Cardiac fibroblast (primary cell): ENCODE results near the gene DIS3L2.
A peak's percentile ranks its signal among the peaks of the same experiment; 100 is the strongest.

Source experiments
- DNase-seq, 2 donors: peaks; one replicate each; pipeline versions ENCODE4 v3.0.0 to v3.0.0-alpha.2; 2010; ENCODE audit warnings: low read depth in 2 of 2
- H3K4me3 ChIP-seq, 2 donors: replicated peaks in 1 of 2; 1 replicate in 1 of 2; 2 replicates in 1 of 2; pipeline ENCODE4 v1.5.1; 2011; ENCODE audit warnings: low read depth in 2 of 2, low read length in 2 of 2, mild to moderate bottlenecking in 2 of 2, moderate library complexity in 1 of 2
- TF ChIP-seq, protein P1 (sequence below): IDR thresholded peaks from one replicate; pipeline ENCODE4 v1.5.1; 2011; ENCODE audit warnings: low read depth, mild to moderate bottlenecking, low read length, inconsistent platforms

The DIS3L2 gene

GRCh38 chr2:231961349-231962166, at the start of gene DIS3L2:
Gene DIS3L2, plus strand, starts transcription at chr2:231961713. Its CDS starts 53,215 bp downstream, at chr2:232014928.
- peak; percentile 83 to 86 for DNase-seq
- H3K4me3 ChIP-seq = peak within 1 kb of the TSS; percentile 89 to 90
- TF ChIP-seq, protein P1, sequence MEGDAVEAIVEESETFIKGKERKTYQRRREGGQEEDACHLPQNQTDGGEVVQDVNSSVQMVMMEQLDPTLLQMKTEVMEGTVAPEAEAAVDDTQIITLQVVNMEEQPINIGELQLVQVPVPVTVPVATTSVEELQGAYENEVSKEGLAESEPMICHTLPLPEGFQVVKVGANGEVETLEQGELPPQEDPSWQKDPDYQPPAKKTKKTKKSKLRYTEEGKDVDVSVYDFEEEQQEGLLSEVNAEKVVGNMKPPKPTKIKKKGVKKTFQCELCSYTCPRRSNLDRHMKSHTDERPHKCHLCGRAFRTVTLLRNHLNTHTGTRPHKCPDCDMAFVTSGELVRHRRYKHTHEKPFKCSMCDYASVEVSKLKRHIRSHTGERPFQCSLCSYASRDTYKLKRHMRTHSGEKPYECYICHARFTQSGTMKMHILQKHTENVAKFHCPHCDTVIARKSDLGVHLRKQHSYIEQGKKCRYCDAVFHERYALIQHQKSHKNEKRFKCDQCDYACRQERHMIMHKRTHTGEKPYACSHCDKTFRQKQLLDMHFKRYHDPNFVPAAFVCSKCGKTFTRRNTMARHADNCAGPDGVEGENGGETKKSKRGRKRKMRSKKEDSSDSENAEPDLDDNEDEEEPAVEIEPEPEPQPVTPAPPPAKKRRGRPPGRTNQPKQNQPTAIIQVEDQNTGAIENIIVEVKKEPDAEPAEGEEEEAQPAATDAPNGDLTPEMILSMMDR = no peak

- DNase-seq = no peak
- H3K4me3 ChIP-seq = no peak overlapping the region
- TF ChIP-seq, protein P1 = no peak
Observed at GRCh38 chr2:231914077-231914690, 47.3 kb upstream of the DIS3L2 start.

DNA sequence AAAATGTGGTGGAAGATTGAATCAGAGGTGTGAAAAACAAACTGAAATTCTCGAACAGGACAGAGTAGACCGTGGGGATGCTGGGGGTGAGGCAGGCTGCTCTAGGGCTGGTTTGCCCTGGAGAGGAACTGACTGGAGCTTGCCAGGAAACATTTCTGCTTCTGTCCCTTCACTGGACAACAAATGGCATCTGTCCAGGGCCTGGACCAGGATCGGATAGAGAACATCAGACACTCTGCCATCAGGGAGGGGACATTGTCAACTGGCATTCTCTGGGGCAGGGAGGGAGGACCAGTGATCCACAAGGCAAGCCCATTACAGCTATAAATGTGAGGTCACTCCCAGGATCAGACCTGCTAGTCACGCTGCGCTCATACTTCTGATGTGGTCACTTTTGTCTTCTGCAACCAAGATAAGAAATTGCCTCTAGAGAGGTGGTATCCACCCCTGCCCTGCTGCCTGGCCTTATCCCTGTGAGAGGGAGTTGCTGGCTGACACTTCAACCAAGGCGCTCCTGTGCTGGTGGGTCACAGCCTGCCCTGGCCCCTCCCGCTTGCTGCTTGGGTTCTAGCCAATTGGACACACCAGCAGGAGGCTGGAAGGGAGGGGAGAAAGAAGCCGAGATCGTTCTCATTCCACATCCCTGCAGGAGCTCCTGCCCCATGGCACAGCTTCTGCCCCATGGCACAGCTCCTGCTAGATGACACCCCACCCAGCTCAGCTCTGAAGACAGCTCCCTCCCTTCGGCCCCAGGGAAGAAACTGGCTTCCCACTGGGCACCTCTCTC, 44.0 kb upstream of the DIS3L2 start:
- TF ChIP-seq, protein P1 = no peak
- H3K4me3 ChIP-seq = no peak overlapping the region
- DNase-seq = peak in 1 of 2 donors; percentile 9

GRCh38 chr2:231918501-231919330, 42.8 kb upstream of the DIS3L2 start:
- no peak for DNase-seq
- TF ChIP-seq, protein P1 = no peak

DNA sequence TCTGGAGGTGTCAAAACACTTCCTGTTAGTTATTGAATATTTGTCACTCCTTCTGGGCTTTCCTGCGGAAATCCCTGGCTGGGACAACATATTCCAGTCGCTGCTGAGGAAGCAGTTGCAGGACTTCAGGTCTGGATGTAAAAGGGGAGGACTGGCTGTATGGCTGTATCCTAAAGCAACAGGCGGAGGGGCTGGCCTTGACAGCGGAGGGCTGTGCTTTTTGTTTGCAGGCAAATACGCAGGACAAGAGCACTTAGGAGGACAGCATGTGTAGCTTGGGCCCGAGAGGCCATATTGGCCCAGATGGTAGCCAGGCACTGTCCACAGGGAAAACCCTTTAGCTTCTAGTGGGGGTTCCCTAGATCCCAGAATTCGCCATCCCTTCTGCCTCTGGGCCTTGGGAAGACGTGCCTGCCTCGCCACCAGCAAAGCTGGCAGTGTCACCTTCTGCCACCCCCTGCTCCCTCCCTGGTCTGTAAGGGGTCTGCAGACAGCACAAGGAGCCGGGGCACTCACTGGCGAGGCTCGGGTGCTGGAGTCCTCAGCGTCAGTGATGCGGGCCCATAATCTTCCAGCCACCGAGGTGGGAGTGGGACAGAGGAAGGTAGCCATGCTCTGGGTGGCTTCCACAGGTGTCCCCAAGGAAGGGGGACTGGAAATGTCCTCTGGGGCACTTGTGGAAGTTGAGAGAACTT, 42.0 kb upstream of the DIS3L2 start:
- H3K4me3 ChIP-seq = no peak overlapping the region
- TF ChIP-seq, protein P1 = no peak
- DNase-seq = no peak

More at GRCh38 chr2:231918501-231919330, 42.8 kb upstream of the DIS3L2 start:
- H3K4me3 ChIP-seq = no peak overlapping the region
